Measurements from ENCODE around the gene ZRSR2. TPM values are rescaled to one million over a fixed set of nuclear protein-coding genes. Genes with fewer than 3 reads are reported as not detected.

Gene ZRSR2
- total and polyA plus RNA-seq, 2 of the 13 experiments (the other 11 are each of a cell fraction or from before 2014, with no cell fraction given), result 3.6 to 4.9 TPM

- TF ChIP-seq CCAR2 (optimal IDR thresholded peaks at IDR 0.05; ENCODE audit: low read depth, low read length) (no peak), AHDC1 (CRISPR knock-in tag; IDR thresholded peaks at IDR 0.05; ENCODE audit: borderline replicate concordance) (no peak), KAT8 (CRISPR knock-in tag; IDR thresholded peaks at IDR 0.05) (peak; percentile 59; the same call in 1 of the 2 replicates), GFI1 (CRISPR knock-in tag; IDR thresholded peaks at IDR 0.05; ENCODE audit: borderline replicate concordance) (no peak), BCL6 (CRISPR knock-in tag; IDR thresholded peaks at IDR 0.05) (no peak), PCBP1 (IDR thresholded peaks at IDR 0.05; ENCODE audit: borderline replicate concordance, low read depth, low read length) (no peak), SKIL (CRISPR knock-in tag; IDR thresholded peaks at IDR 0.05; ENCODE audit: borderline replicate concordance) (no peak), NR1H2 (CRISPR knock-in tag; IDR thresholded peaks at IDR 0.05; ENCODE audit: borderline replicate concordance, low read depth) (no peak), ZNF605 (CRISPR knock-in tag; IDR thresholded peaks at IDR 0.05) (no peak), ZNF709 (CRISPR knock-in tag; IDR thresholded peaks at IDR 0.05) (0 out of 2 replicates have a peak, but pooled peaks have one; percentile 11), SP1 (IDR thresholded peaks at IDR 0.05) (no peak), SP1 (CRISPR knock-in tag; IDR thresholded peaks at IDR 0.05) (peak; percentile 49; the same call in 1 of the 2 replicates), ZNF574 (CRISPR knock-in tag; IDR thresholded peaks at IDR 0.05) (peak; percentile 42; the same call in 1 of the 2 replicates), XBP1 (CRISPR knock-in tag; IDR thresholded peaks at IDR 0.05) (no peak), ZBTB49 (CRISPR knock-in tag; IDR thresholded peaks at IDR 0.05; ENCODE audit: borderline replicate concordance) (no peak)
These were observed 64.7 kb downstream of the ZRSR2 start, which contains the start of gene AP1S2 (continued) for GRCh38 chrX:15854712-15855567.

Measured in HepG2 (cell line).